SU-DHL-6 (cell line): ENCODE results near the gene RFTN1.

Experiments used
- H2AFZ ChIP-seq: fragments of 200-600 bp; sonication (generic); 2 replicates; pipeline ENCODE4 v1.6.1; 2014; ENCODE audit warnings: low read depth, mild to moderate bottlenecking, moderate library complexity, mixed read lengths, antibody characterized with exemption, low read length; ENCODE audit not compliant: severe bottlenecking
- H3F3A ChIP-seq: fragments of 200-600 bp; shearing (Covaris generic); 2 replicates; pipeline ENCODE4 v1.6.0; 2016; ENCODE audit warnings: antibody characterized with exemption, mild to moderate bottlenecking; ENCODE audit not compliant: insufficient read depth
- H3K27ac ChIP-seq: fragments of 200-600 bp; sonication (generic); 2 replicates; pipeline ENCODE4 v1.5.1; 2016; ENCODE audit warnings: low read depth, mild to moderate bottlenecking, low read length, moderate library complexity, mixed read lengths
- H3K27me3 ChIP-seq: fragments of 200-600 bp; sonication (generic), shearing (Covaris generic); 2 replicates; pipeline ENCODE4 v1.6.0; 2014; ENCODE audit warnings: mild to moderate bottlenecking, low read length
- H3K36me3 ChIP-seq: fragments of 200-600 bp; sonication (generic); 2 replicates; pipeline ENCODE4 v1.6.1; 2014; ENCODE audit warnings: mild to moderate bottlenecking, low read length, mixed read lengths
- H3K4me2 ChIP-seq: fragments of 300-600, 200-600 bp; shearing (Covaris generic), sonication (generic); 2 replicates; pipeline ENCODE4 v1.6.0; 2014; ENCODE audit warnings: low read length, low read depth, mild to moderate bottlenecking; ENCODE audit not compliant: poor library complexity, severe bottlenecking
- H3K4me3 ChIP-seq: fragments of 200-600 bp; sonication (generic); 2 replicates; pipeline ENCODE4 v1.5.1; 2014; ENCODE audit warnings: antibody characterized with exemption, low read length, mild to moderate bottlenecking, mixed read lengths; ENCODE audit not compliant: insufficient read depth, poor library complexity, severe bottlenecking
- H3K79me2 ChIP-seq: fragments of 200-600 bp; sonication (generic); 2 replicates; pipeline ENCODE4 v1.6.1; 2014; ENCODE audit warnings: mild to moderate bottlenecking, low read length, moderate library complexity; ENCODE audit not compliant: insufficient read depth
- H3K9ac ChIP-seq: fragments of 200-600 bp; sonication (generic); 2 replicates; pipeline ENCODE4 v1.7.0; 2014; ENCODE audit warnings: mild to moderate bottlenecking, low read length
- H3K9me2 ChIP-seq: fragments of 200-600 bp; sonication (generic); replicated peaks from 2 replicates; pipeline ENCODE4 v1.6.1; 2014; ENCODE audit warnings: low read length; ENCODE audit not compliant: insufficient read depth
- H3K9me3 ChIP-seq: fragments of 200-600 bp; sonication (generic); 2 replicates; pipeline ENCODE4 v1.6.1; 2014; ENCODE audit warnings: low read length, mixed read lengths; ENCODE audit not compliant: insufficient read depth
- H4K20me1 ChIP-seq: fragments of 200-600 bp; sonication (generic); 2 replicates; pipeline ENCODE4 v1.6.1; 2014; ENCODE audit warnings: low read depth, mild to moderate bottlenecking, antibody characterized with exemption, low read length, moderate library complexity, mixed read lengths
- EZH2phosphoT487 ChIP-seq: fragments of 200-600 bp; sonication (generic), shearing (Covaris generic); conservative IDR thresholded peaks from 2 replicates; pipeline ENCODE4 v1.6.1; 2018; ENCODE audit warnings: mild to moderate bottlenecking, antibody characterized with exemption, low read length, moderate library complexity, mixed read lengths
- TF ChIP-seq, protein P1 (sequence below): fragments of 200-600 bp; sonication (generic); IDR thresholded peaks from one replicate; pipeline ENCODE4 v1.5.1; 2017; ENCODE audit warnings: antibody characterized with exemption, mild to moderate bottlenecking, low read length, moderate library complexity; ENCODE audit not compliant: insufficient read depth, poor library complexity, severe bottlenecking

The RFTN1 gene

DNA sequence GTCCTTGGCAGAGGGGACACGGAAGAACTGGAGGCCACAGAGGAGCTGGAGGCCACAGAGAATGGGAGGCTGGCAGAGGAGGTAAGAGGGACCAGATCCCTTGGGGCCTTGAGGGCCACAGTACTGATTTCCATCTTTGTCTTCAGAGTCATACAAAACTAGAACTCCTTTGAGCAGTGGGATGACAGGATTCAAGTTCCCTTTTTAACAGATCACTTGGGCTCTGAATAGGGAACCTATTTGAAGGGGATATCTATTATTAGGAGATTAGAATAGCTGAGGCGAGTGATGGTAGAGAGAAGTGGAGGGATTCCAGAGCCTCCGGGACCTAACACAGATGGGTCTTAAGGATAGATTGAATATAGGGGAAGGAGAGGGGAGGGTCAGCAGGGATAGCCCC is 192.8 kb downstream of the RFTN1 start:
- TF ChIP-seq, protein P1, sequence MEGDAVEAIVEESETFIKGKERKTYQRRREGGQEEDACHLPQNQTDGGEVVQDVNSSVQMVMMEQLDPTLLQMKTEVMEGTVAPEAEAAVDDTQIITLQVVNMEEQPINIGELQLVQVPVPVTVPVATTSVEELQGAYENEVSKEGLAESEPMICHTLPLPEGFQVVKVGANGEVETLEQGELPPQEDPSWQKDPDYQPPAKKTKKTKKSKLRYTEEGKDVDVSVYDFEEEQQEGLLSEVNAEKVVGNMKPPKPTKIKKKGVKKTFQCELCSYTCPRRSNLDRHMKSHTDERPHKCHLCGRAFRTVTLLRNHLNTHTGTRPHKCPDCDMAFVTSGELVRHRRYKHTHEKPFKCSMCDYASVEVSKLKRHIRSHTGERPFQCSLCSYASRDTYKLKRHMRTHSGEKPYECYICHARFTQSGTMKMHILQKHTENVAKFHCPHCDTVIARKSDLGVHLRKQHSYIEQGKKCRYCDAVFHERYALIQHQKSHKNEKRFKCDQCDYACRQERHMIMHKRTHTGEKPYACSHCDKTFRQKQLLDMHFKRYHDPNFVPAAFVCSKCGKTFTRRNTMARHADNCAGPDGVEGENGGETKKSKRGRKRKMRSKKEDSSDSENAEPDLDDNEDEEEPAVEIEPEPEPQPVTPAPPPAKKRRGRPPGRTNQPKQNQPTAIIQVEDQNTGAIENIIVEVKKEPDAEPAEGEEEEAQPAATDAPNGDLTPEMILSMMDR, result no peak
- TF ChIP-seq EZH2phosphoT487, result no peak
- peaks cover 26% of the 10 kb centered on the region for H3K36me3 ChIP-seq
- H3K27ac ChIP-seq, result no peak overlapping the region
- H3K9ac ChIP-seq, result no peak overlapping the region
- no peak overlapping the region for H3K4me3 ChIP-seq
- no peaks in the 10 kb centered on the region for H3K9me3 ChIP-seq
- 0 out of 2 replicates have a peak, but pooled peaks cover 14% of the 10 kb centered on the region for H3F3A ChIP-seq
- H4K20me1 ChIP-seq, result no peaks in the 10 kb centered on the region
- H3K27me3 ChIP-seq, result no peaks in the 10 kb centered on the region
- peaks cover 3% of the 10 kb centered on the region; the same call in 1 of the 2 replicates for H3K79me2 ChIP-seq
- H3K9me2 ChIP-seq, result no peaks in the 10 kb centered on the region
- H3K4me2 ChIP-seq, result no peak overlapping the region
- no peak overlapping the region for H2AFZ ChIP-seq

DNA sequence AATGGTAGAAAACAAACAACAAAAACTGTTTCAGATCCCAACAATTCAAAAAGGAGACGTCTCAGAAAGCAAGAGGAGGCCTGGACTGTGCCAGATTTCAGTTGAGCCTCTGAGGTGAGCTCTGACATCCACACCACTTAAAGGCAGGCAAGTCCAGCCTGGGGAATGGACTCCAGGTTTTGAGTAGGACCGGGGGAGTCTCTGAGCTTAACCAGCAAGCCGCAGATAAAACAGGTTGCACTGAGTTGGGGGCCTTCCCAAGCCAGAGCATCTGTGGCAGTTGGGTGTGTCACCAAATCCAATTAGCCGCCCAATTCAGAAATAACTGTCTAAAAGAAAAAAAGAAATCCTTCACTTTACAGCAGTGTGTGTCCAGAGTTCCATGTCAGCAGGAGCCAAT is 193.8 kb downstream of the RFTN1 start:
- peaks cover 14% of the 10 kb centered on the region for H3F3A ChIP-seq
- no peak overlapping the region for H3K4me2 ChIP-seq
- H3K27me3 ChIP-seq, result no peaks in the 10 kb centered on the region
- no peaks in the 10 kb centered on the region for H3K9me3 ChIP-seq
- H3K9me2 ChIP-seq, result no peaks in the 10 kb centered on the region
- no peaks in the 10 kb centered on the region for H4K20me1 ChIP-seq
- H3K4me3 ChIP-seq, result no peak overlapping the region
- H3K79me2 ChIP-seq, result peaks cover 3% of the 10 kb centered on the region; the same call in 1 of the 2 replicates
- H3K27ac ChIP-seq, result no peak overlapping the region
- no peak overlapping the region for H3K9ac ChIP-seq
- no peak for TF ChIP-seq EZH2phosphoT487
- TF ChIP-seq, protein P1, result no peak
- no peak overlapping the region for H2AFZ ChIP-seq
- peaks cover 33% of the 10 kb centered on the region for H3K36me3 ChIP-seq

DNA sequence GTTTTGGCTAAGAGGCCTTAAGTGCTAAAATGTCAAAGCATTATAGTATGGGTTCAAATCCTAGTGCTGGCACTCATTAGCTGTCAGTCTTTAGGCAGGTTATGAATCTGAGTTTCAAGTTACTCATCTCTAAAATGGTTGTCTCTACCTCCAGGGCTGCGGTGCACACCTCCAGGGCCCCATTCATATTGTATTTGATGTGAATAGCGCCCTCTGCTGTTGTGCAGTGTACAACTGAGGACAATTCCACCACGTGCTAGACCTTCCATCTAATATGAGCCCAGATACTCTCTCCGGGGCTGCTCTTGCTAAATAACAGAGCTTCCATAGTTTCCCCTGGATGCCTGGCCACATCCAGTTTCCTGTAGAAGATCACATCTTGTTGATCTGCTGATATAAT is 194.2 kb downstream of the RFTN1 start:
- H3K27me3 ChIP-seq, result no peaks in the 10 kb centered on the region
- peaks cover 16% of the 10 kb centered on the region for H3F3A ChIP-seq
- H3K9me3 ChIP-seq, result no peaks in the 10 kb centered on the region
- H3K4me3 ChIP-seq, result no peak overlapping the region
- no peak overlapping the region for H3K9ac ChIP-seq
- no peaks in the 10 kb centered on the region for H3K9me2 ChIP-seq
- no peak overlapping the region for H3K4me2 ChIP-seq
- H3K79me2 ChIP-seq, result peaks cover 3% of the 10 kb centered on the region; the same call in 1 of the 2 replicates
- peaks cover 37% of the 10 kb centered on the region for H3K36me3 ChIP-seq
- H4K20me1 ChIP-seq, result no peaks in the 10 kb centered on the region
- TF ChIP-seq EZH2phosphoT487, result no peak
- TF ChIP-seq, protein P1, result peak; percentile 63
- no peak overlapping the region for H2AFZ ChIP-seq
- H3K27ac ChIP-seq, result no peak overlapping the region
